NB4 (cell line): ENCODE measurements around the gene NTNG2.
A peak's percentile ranks its signal among the peaks of the same experiment; 100 is the strongest.

Source experiments
- DNase-seq: peaks from one replicate; pipeline ENCODE4 v3.0.0; 2010; ENCODE audit warnings: low read depth
- H3K4me3 ChIP-seq: one replicate; pipeline ENCODE4 v1.5.1; 2011; ENCODE audit warnings: mild to moderate bottlenecking, low read depth, low read length, moderate library complexity
- MYC ChIP-seq: IDR thresholded peaks from 2 replicates; pipeline ENCODE4 v1.6.1; 2011; ENCODE audit warnings: low read depth, low read length
- POLR2A ChIP-seq: IDR thresholded peaks from 2 replicates; pipeline ENCODE4 v1.6.1; 2011; ENCODE audit warnings: mild to moderate bottlenecking; ENCODE audit not compliant: insufficient read length; ENCODE audit errors: extremely low read depth
- TF ChIP-seq, protein P1 (sequence below): IDR thresholded peaks from 2 replicates; pipeline ENCODE4 v1.6.1; 2011; ENCODE audit warnings: low read depth, low read length
- TF ChIP-seq, protein P2 (sequence below): IDR thresholded peaks from one replicate; pipeline ENCODE4 v1.5.1; 2012; ENCODE audit warnings: low read depth, low read length

Gene NTNG2

DNA sequence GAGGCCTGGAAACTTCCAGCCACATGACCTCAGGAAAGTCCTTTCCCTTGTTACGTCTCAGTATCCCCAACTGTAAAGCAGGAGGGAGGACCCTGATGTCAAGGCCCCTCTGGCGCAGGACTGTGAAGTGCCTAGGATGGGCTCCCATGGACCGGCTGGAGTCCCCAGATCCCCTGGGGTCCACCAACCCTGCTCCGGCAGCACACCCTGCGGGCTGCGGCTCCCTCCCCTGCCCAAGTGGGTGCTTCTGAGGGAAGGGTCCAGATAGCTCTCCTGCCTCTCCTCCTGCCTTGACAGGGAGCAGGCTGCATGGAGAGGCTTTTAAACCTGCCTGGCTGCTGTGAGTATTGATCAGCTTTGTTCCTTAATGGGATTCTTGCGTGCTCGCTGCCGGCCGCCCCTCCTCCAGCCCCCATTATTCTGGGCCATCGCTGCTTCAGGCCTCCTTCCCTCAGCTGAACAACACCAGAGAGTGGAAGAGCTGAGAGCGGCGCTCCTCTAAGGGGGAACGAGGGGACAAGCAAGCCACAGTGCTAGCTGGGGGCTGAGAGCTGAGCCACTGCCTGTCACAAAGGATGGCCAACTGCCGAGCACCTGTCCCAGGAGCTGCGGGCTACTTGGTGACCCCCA, 25.6 kb upstream of the NTNG2 start:
- no peak overlapping the region for H3K4me3 ChIP-seq
- TF ChIP-seq, protein P1, sequence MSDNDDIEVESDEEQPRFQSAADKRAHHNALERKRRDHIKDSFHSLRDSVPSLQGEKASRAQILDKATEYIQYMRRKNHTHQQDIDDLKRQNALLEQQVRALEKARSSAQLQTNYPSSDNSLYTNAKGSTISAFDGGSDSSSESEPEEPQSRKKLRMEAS, result no peak
- TF ChIP-seq POLR2A, result no peak
- TF ChIP-seq, protein P2, sequence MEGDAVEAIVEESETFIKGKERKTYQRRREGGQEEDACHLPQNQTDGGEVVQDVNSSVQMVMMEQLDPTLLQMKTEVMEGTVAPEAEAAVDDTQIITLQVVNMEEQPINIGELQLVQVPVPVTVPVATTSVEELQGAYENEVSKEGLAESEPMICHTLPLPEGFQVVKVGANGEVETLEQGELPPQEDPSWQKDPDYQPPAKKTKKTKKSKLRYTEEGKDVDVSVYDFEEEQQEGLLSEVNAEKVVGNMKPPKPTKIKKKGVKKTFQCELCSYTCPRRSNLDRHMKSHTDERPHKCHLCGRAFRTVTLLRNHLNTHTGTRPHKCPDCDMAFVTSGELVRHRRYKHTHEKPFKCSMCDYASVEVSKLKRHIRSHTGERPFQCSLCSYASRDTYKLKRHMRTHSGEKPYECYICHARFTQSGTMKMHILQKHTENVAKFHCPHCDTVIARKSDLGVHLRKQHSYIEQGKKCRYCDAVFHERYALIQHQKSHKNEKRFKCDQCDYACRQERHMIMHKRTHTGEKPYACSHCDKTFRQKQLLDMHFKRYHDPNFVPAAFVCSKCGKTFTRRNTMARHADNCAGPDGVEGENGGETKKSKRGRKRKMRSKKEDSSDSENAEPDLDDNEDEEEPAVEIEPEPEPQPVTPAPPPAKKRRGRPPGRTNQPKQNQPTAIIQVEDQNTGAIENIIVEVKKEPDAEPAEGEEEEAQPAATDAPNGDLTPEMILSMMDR, result no peak
- no peak for DNase-seq

DNA sequence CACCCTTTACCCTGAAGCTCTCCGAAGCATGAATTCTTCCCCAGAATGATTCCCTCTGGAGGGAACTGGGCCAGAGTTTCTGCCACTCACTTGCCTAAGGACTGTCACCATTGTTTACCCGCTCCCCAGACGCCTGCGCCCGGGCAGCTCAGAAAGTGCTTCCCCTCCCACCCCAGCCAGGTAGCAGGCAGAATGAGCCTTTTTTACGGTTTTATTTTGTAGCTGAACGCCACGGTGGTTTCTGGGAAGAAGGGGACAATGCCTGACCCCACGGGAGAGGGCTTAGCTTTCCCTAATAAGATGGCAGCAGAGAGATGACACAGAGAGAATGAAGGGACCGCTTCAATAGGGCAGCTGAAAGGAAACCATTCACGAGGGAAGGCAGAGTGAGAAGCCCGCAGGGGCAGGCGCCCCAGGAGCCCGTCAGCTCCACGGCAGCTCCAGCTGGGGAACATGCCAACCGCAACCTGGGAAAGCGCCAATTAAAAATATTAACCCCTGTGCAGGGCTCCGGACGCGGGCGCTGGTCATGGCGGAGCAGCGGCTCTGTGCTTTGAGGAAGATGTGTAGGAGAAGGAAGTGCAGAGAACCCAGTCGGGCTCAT, 20.4 kb upstream of the NTNG2 start:
- H3K4me3 ChIP-seq, result no peak overlapping the region
- TF ChIP-seq POLR2A (no peak), MYC (no peak)
- TF ChIP-seq, protein P1, result no peak
- TF ChIP-seq, protein P2, result no peak

DNA sequence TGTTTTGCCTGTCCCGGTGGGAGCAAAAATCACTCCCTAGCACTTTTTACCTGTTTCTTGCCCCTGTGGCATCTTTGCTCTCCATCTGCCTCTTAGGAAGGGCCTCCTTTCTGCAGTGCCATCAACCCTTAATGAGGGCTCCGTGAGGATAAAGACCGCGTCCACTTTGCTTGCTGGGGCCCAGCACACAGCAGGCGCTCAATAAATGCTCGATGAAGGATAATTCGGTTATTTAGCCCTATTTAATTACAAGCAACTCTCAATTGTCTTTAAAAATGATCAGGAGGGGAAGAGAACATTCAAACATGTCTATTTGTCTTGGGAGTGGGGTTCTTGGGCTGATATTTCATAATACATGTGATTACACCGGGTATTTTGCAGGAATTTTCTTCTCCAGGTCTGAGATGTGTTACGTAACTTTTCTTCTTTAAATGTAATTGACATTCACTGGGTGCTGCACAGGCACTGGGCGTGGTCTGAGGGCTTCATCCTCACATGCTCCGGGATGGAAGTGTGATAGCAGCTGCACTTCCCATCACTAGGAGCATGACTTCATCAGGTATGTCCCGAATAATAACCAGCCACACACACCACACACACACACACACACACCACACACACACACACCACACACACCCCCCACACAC, 19.8 kb upstream of the NTNG2 start:
- no peak overlapping the region for H3K4me3 ChIP-seq
- TF ChIP-seq POLR2A, result no peak
- TF ChIP-seq, protein P2, result no peak
- DNase-seq, result no peak

More for the DNA sequence above, 20.4 kb upstream of the NTNG2 start:
- no peak for DNase-seq

DNA sequence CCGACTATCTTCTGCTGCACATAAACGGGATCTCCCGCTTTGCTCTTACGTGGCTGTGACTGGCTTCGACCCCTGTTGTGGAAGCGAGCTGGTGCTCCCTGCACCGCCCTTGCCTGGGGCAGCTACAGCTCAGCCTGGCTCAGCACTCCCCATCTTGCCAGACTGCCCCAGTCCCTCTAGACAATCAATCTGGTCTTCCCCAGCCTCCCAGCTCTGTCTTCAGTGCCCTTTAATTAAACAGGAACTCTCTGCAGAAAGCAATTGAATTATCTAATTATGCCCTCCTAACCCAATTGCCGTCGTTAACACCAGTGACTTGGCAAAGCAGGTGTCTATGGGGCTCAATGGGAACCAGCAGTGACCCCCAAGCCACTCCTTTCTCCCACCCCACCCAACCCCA, 18.9 kb upstream of the NTNG2 start:
- no peak overlapping the region for H3K4me3 ChIP-seq
- DNase-seq, result peak; percentile 20
- TF ChIP-seq MYC (no peak), POLR2A (no peak)
- TF ChIP-seq, protein P2, result no peak
- TF ChIP-seq, protein P1, result no peak

DNA sequence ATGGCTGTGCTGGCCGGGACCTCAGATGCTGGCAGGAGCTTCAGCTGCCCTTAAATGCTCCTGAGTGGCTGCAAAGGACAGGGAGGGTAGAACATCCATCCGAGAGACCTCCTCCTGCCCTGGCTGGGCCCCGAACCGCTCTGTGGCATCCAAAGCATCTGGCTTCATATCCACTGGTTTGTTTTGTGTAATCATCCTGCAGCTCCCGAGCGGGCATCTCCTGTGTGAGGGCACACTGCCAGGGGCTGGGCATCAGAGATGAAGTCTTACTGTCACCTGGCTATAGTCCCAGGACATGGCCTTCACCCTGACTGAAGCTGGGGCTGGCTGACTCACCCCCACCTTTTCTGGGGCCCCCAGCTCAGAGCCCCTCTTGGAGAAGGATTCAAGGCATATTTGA, 18.5 kb upstream of the NTNG2 start:
- no peak for DNase-seq
- no peak overlapping the region for H3K4me3 ChIP-seq
- TF ChIP-seq MYC (no peak), POLR2A (no peak)
- TF ChIP-seq, protein P2, result no peak
- TF ChIP-seq, protein P1, result no peak
